GM06990 (cell line): ENCODE data around the gene MTSS2.

ENCODE experiments used
- DNase-seq: peaks from one replicate; pipeline ENCODE4 v3.0.0-alpha.2; 2011; ENCODE audit not compliant: insufficient read length; ENCODE audit errors: extremely low read depth
- H3K27me3 ChIP-seq: replicated peaks from 2 replicates; pipeline ENCODE4 v1.6.0; 2011; ENCODE audit warnings: low read length; ENCODE audit not compliant: control insufficient read depth, insufficient read depth
- H3K36me3 ChIP-seq: 2 replicates; pipeline ENCODE4 v1.5.1; 2011; ENCODE audit warnings: low read length; ENCODE audit not compliant: control insufficient read depth, insufficient read depth
- H3K4me3 ChIP-seq: replicated peaks from 2 replicates; pipeline ENCODE4 v1.5.1; 2011; ENCODE audit warnings: low read depth, mild to moderate bottlenecking, control low read depth, low read length
- CTCF ChIP-seq: IDR thresholded peaks from 2 replicates; pipeline ENCODE4 v1.5.1; 2011; ENCODE audit warnings: low read length, control low read depth, mild to moderate bottlenecking, inconsistent platforms; ENCODE audit not compliant: insufficient read depth, poor library complexity, severe bottlenecking

MTSS2 gene

GRCh38 chr16:70725024-70725911 is 39.4 kb upstream of the MTSS2 start:
- TF ChIP-seq CTCF, result no peak
- Histone ChIP-seq H3K27me3 (no peaks in the 10 kb centered on the region), H3K4me3 (no peak overlapping the region), H3K36me3 (peaks cover 19% of the 10 kb centered on the region)
- no peak for DNase-seq

- Histone ChIP-seq H3K27me3 (no peaks in the 10 kb centered on the region), H3K4me3 (no peak overlapping the region), H3K36me3 (peaks cover 19% of the 10 kb centered on the region)
- no peak for DNase-seq
- no peak for TF ChIP-seq CTCF
Observed at GRCh38 chr16:70724146-70725023, 38.5 kb upstream of the MTSS2 start.

GRCh38 chr16:70723740-70724145 is 37.9 kb upstream of the MTSS2 start:
- Histone ChIP-seq H3K27me3 (no peaks in the 10 kb centered on the region), H3K4me3 (no peak overlapping the region), H3K36me3 (peaks cover 21% of the 10 kb centered on the region)
- no peak for TF ChIP-seq CTCF
- DNase-seq, result no peak

- Histone ChIP-seq H3K27me3 (no peaks in the 10 kb centered on the region), H3K4me3 (no peak overlapping the region), H3K36me3 (peaks cover 11% of the 10 kb centered on the region)
- no peak for TF ChIP-seq CTCF
- DNase-seq, result no peak
Observed at GRCh38 chr16:70721202-70721963, 35.5 kb upstream of the MTSS2 start.

GRCh38 chr16:70720425-70721201 is 34.8 kb upstream of the MTSS2 start:
- no peaks in the 10 kb centered on the region for H3K27me3 ChIP-seq
- no peak for TF ChIP-seq CTCF
- H3K36me3 ChIP-seq, result peaks cover 11% of the 10 kb centered on the region
- no peak overlapping the region for H3K4me3 ChIP-seq
- no peak for DNase-seq
